ENCODE data around the gene GLIS1. TPM values are rescaled to one million over a fixed set of nuclear protein-coding genes. Genes with fewer than 3 reads are reported as not detected.

The GLIS1 gene
- polyA plus RNA-seq, 1 experiment: 1.9 TPM

DNA sequence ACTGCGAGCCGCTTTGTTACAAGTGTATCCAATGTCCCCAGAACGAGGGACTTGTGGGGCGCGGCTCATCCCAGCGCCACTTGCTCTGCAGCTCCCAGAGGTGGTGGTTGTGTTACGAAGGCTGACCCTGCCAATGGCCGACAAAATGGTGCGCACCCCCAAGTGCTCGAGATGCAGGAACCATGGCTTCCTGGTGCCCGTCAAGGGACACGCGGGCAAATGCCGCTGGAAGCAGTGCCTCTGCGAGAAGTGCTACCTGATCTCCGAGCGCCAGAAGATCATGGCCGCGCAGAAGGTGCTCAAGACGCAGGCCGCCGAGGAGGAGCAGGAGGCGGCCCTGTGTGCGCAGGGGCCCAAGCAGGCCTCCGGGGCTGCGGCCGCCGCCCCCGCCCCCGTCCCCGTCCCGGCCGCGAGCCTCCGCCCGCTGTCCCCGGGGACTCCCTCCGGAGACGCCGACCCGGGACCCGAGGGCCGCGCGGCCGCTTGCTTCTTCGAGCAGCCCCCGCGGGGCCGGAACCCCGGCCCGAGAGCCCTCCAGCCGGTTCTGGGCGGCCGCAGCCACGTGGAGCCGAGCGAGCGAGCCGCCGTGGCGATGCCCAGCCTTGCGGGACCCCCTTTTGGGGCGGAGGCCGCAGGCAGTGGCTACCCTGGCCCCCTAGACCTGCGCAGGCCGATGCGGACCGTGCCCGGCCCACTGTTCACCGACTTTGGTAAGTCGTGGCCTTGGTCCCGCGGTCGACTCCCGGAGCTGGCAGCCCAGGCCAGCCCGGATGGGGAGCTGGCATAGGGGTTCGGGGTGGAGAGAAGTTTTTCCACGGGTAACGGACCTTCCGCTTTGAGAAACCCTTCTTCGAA is 279.4 kb downstream of the GLIS1 start, which contains the start of gene DMRTB1:
DMRTB1 (plus strand) TSS at position 79 of the 855 bp plus-strand sequence; CDS start at position 134, 55 bp downstream.
- Histone ChIP-seq H3K27me3 (ENCODE audit: control insufficient read depth, insufficient read depth, low read length) (peaks cover 3% of the 10 kb centered on the region; the same call in 1 of the 2 replicates), H3K36me3 (ENCODE audit: control insufficient read depth, insufficient read depth, low read length) (no peaks in the 10 kb centered on the region; the same call in 1 of the 2 replicates), H3K4me3 (ENCODE audit: low read depth, low read length) (no peak within 1 kb of the TSS)
- ChIA-PET POLR2A (no interaction called here), CTCF (interaction anchor here (1.6 kb wide), 1 partner anchor 14 kb away, joined by 3 read pairs; no protein-coding TSS in a partner anchor)
- DNase-seq (ENCODE audit: low read depth): no peak
- TF ChIP-seq, protein P1, sequence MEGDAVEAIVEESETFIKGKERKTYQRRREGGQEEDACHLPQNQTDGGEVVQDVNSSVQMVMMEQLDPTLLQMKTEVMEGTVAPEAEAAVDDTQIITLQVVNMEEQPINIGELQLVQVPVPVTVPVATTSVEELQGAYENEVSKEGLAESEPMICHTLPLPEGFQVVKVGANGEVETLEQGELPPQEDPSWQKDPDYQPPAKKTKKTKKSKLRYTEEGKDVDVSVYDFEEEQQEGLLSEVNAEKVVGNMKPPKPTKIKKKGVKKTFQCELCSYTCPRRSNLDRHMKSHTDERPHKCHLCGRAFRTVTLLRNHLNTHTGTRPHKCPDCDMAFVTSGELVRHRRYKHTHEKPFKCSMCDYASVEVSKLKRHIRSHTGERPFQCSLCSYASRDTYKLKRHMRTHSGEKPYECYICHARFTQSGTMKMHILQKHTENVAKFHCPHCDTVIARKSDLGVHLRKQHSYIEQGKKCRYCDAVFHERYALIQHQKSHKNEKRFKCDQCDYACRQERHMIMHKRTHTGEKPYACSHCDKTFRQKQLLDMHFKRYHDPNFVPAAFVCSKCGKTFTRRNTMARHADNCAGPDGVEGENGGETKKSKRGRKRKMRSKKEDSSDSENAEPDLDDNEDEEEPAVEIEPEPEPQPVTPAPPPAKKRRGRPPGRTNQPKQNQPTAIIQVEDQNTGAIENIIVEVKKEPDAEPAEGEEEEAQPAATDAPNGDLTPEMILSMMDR (IDR thresholded peaks at IDR 0.05; ENCODE audit: insufficient read depth, low read depth, low read length): no peak

DNA sequence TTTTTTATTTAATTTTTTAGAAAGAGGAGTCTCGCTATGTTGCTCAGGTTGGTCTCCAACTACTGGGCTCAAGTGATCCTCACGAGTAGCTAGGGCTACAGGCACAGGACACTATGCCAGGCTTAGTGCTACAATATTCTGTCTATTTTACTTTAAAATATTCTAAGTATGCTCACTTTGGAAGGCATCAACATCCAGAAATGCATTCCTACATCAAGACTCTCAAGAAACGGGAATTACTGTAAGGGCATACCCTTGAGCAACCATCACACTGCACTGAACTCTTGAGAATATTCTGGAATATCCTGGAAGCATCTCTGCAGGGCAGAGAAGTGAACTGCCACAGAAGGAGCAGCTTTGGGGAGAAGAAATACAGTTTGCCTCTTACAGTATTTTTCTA is 280.3 kb downstream of the GLIS1 start:
- H3K36me3 ChIP-seq (ENCODE audit: control insufficient read depth, insufficient read depth, low read length): no peaks in the 10 kb centered on the region; the same call in 1 of the 2 replicates
- no peak overlapping the region for H3K4me3 ChIP-seq (ENCODE audit: low read depth, low read length)
- ChIA-PET POLR2A (no interaction called here), CTCF (interaction anchor here (1.1 to 1.6 kb wide), 2 partner anchors 9 to 15 kb away, joined by 3 to 4 read pairs; no protein-coding TSS in a partner anchor)
- H3K27me3 ChIP-seq (ENCODE audit: control insufficient read depth, insufficient read depth, low read length): no peaks in the 10 kb centered on the region
- TF ChIP-seq, protein P1 (IDR thresholded peaks at IDR 0.05; ENCODE audit: insufficient read depth, low read depth, low read length): no peak
- no peak for DNase-seq (ENCODE audit: low read depth)

Small RNA genes within 50 kb of the gene (small RNA-seq; reads per million reads assigned to genes)
- gene RF00418 (ENCODE audit: insufficient read length, low read depth, low replicate concordance) (not detected), gene RNU7-95P (ENCODE audit: insufficient read length, low read depth, low replicate concordance) (not detected)

Other genes with a start within 250 kb of the GLIS1 start
- 17.5 and 22.7 TPM in 2 replicates for gene NDC1, start 99.1 kb upstream of the GLIS1 start, polyA plus RNA-seq (2011; rRNA removed)
- 40.2 and 55.5 TPM in 2 replicates for gene YIPF1, start 150.6 kb upstream of the GLIS1 start, polyA plus RNA-seq (2011; rRNA removed)
- not detected in 2 replicates for gene DIO1, start 155.0 kb upstream of the GLIS1 start, polyA plus RNA-seq (2011; rRNA removed)
- gene IFT25, start 206.5 kb upstream of the GLIS1 start, polyA plus RNA-seq (2011; rRNA removed): 12.8 and 38.3 TPM in 2 replicates
- 52.9 and 54.6 TPM in 2 replicates for gene LRRC42, start 207.2 kb upstream of the GLIS1 start, polyA plus RNA-seq (2011; rRNA removed)

Measured in BJ (cell line).